GM10266 (cell line): ENCODE measurements around the gene TRIM52.

Experiments
- DNase-seq: peaks from one replicate; pipeline ENCODE4 v3.0.0; 2012; ENCODE audit errors: extremely low spot score
- TF ChIP-seq, protein P1 (sequence below): IDR thresholded peaks from 2 replicates; pipeline ENCODE4 v1.5.1; 2012; ENCODE audit warnings: mild to moderate bottlenecking, low read depth; ENCODE audit not compliant: control insufficient read depth, insufficient read depth; ENCODE audit errors: missing control alignments

Gene TRIM52

DNA sequence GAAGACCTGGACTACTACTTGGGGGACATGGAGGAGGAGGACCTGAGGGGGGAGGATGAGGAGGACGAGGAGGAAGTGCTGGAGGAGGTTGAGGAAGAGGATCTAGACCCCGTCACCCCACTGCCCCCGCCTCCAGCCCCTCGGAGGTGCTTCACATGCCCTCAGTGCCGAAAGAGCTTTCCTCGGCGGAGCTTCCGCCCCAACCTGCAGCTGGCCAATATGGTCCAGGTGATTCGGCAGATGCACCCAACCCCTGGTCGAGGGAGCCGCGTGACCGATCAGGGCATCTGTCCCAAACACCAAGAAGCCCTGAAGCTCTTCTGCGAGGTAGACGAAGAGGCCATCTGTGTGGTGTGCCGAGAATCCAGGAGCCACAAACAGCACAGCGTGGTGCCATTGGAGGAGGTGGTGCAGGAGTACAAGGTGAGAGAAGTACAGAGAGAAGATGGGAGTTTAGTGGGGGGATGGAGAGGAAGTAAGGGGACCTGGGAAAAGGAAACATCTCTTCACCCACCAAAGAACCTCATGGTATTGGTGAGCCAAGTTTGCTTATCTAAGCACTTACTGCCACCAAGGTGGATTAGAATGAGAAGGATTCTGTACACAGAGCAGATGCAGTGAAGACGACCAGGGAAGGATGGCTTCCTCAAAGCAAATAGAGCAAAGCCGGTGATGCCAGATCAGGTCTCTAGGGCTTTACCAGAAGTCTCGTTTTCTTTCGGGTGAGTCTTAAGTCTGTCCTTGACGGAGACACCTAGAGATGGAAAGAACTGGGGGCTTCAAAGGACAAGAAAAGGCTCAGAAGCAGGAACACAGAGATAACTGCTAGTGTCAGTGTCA lies 36.3 kb downstream of the TRIM52 start:
- DNase-seq = no peak
- TF ChIP-seq, protein P1, sequence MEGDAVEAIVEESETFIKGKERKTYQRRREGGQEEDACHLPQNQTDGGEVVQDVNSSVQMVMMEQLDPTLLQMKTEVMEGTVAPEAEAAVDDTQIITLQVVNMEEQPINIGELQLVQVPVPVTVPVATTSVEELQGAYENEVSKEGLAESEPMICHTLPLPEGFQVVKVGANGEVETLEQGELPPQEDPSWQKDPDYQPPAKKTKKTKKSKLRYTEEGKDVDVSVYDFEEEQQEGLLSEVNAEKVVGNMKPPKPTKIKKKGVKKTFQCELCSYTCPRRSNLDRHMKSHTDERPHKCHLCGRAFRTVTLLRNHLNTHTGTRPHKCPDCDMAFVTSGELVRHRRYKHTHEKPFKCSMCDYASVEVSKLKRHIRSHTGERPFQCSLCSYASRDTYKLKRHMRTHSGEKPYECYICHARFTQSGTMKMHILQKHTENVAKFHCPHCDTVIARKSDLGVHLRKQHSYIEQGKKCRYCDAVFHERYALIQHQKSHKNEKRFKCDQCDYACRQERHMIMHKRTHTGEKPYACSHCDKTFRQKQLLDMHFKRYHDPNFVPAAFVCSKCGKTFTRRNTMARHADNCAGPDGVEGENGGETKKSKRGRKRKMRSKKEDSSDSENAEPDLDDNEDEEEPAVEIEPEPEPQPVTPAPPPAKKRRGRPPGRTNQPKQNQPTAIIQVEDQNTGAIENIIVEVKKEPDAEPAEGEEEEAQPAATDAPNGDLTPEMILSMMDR = no peak

DNA sequence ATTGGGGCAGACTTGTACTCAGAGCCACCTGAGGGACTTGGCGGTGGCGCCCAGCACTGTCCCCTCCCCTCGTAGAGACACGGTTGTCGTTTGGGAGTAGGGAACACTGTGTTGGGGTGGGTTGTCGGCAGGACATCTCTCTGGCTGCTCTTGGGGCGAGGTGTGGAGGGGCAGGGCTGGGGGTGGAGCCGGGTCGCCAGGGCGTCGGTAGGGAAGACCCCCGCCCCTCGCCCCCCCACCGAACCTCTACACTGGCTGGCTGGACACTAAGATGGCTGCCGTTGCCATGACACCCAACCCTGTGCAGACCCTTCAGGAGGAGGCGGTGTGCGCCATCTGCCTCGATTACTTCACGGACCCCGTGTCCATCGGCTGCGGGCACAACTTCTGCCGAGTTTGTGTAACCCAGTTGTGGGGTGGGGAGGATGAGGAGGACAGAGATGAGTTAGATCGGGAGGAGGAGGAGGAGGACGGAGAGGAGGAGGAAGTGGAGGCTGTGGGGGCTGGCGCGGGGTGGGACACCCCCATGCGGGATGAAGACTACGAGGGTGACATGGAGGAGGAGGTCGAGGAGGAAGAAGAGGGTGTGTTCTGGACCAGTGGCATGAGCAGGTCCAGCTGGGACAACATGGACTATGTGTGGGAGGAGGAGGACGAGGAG lies 37.1 kb downstream of the TRIM52 start:
- DNase-seq = peak; percentile 62
- TF ChIP-seq, protein P1 = no peak

DNA sequence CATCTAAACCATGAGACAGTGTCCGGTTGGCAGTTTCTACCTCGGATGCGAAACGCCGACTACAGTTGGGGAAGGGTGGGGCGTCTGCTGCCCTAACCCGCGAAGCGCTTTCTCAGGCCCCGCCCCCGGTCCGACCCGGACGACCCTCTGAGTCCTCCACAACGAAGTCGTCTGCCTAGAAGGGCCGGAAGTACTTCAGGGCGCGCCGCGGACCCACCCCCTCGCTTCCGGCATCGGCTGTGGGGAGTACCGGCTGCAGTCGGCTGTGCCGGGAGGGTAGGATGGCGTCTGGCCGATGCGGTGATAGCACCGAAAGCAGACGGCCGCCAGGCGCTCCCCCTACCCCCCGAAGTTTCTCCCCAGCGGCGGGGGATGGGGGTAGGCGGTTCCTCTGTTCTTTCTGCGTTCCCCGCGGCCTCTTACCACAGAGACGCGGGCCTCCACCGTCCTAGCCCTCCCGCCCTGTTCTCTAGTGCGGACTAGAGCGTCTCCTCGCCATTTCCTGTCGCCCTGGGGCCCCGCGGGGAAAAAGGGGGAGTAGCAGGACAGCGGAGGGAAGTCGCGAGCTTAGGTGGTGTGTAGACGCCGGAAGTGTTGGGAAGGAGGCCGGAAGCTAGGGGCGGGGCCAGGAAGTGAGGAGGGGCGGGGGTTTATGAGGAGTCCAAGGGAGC lies 37.8 kb downstream of the TRIM52 start, which contains the start of gene TRIM41:
TSS of gene TRIM41 (plus strand) at position 224 of the 671 bp plus-strand sequence. CDS start 719 bp downstream, outside the sequence.
- TF ChIP-seq, protein P1 = no peak
- DNase-seq = peak; percentile 87

DNA sequence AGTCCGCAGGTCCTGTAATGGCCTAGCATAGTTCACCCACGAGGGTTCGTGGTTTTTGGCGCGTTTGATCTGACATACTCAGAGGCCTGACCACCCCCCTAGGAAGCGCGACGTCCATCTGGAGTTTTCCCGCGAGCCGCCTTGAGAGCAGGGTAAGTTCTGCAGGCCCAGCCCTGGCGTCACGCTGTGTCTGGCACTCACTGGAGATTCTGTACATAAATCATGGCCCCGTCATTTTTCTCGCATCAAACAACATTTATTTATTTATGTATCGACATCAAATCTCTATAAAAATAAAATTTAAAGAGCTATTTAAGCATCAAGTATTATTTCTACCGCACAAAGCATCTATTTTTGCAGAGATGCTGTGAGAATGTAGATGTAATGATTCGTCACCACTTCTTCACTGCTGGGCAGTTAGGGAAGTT lies 38.3 kb downstream of the TRIM52 start:
- no peak for DNase-seq
- TF ChIP-seq, protein P1 = no peak

DNA sequence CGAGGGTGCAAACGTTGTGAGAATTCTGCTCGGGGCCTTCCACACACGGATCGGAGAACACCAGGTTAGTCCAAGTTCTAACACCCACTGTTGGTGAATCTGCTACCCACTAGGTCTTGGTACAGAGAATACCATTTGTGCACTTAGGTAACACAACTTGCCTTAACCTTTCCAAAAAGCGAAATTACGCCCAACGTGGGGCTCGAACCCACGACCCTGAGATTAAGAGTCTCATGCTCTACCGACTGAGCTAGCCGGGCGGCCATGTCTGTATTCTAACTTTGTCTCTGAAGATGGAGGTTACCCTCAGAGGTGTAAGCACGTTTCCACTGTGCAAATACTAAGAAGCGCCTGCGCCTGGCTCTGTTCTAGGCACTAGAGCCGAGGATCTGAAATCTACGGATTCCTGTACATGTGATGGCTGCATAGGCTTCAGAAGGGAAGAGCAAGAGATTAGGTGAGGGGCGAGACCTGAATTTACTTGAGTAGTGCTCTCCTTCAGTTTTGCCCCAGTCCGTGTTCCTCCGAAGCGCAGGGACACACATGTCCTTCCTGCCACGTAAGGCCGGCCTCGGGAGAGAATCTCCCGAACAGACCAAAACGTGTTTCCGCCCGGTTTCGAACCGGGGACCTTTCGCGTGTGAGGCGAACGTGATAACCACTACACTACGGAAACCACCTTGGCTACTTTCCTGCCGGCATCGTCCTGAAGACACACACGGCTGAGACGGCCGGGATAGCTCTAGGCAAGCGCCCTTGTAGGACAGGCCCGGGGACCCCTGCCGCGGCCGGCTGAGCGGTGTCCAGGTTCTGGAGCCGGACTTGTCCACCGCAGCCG lies 38.9 kb downstream of the TRIM52 start:
- peak; percentile 71 for DNase-seq
- TF ChIP-seq, protein P1 = no peak

DNA sequence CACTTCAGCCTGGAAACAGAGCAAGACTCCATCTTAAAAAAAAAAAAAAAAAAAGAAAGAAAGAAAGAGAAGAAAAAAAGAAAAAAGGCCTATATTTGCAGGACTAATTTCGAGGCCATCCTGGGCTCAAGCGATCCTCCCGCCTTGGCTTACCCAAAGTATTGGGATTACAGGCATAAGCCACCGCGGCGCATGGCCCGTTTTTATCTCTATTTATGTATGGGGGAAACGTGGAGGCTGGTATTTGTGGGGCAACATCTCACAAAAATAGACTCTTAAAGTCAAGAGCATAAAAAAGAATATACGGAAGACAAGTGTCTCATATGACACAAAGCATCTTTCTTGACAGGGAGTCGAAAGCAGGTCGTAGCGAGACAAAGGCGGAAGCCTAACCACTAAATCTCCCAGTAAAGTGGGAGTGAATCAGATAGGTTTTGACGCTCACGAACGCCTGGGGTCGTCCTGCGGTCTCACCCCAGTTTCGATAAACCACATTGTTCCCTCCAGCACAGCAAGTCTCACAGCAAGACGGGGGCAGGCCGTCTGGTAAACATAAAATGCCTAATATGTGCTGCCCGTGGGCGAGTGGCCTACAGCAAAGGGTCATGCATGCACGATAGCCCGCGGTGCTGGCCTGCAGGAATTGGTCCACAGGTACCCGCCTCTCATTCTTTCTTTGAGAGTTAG lies 39.7 kb downstream of the TRIM52 start:
- DNase-seq = no peak
- TF ChIP-seq, protein P1 = no peak
